Measurements from ENCODE around the gene ARHGEF39.

ARHGEF39 gene

GRCh38 chr9:35696520-35697215, 31.7 kb upstream of the ARHGEF39 start:
- no CpG with 5 or more reads among the region's 9 CpGs for WGBS (ENCODE audit: extremely low coverage, insufficient coverage, low lambda C conversion rate)
- Histone ChIP-seq H3K4me2 (ENCODE audit: low read length) (no peak overlapping the region), H3K9ac (ENCODE audit: low read length) (no peak overlapping the region), H3K79me1 (ENCODE audit: low read length) (no peaks in the 10 kb centered on the region), H3K4me1 (ENCODE audit: control insufficient read depth, low read depth, low read length) (no peaks in the 10 kb centered on the region), H2BK120ac (ENCODE audit: low read depth, low read length) (no peak overlapping the region), H3K18ac (ENCODE audit: low read length) (no peak overlapping the region), H3K56ac (ENCODE audit: low read length) (no peak overlapping the region), H3K23ac (ENCODE audit: low read length) (no peak overlapping the region), H3K27ac (ENCODE audit: low read depth, low read length) (no peak overlapping the region), H3K4ac (ENCODE audit: low read depth, low read length) (no peak overlapping the region), H3K4me3 (ENCODE audit: low read length) (no peak overlapping the region), H2AK5ac (ENCODE audit: low read length) (no peak overlapping the region), H2BK15ac (replicated peaks; ENCODE audit: low read depth) (no peak overlapping the region), H4K8ac (ENCODE audit: low read depth, low read length) (no peak overlapping the region), H3K79me2 (ENCODE audit: control insufficient read depth, insufficient read depth, low read length) (no peaks in the 10 kb centered on the region), H4K5ac (ENCODE audit: low read length) (no peak overlapping the region), H3K27me3 (ENCODE audit: insufficient read depth, low read length, poor library complexity) (no peaks in the 10 kb centered on the region), H2BK5ac (ENCODE audit: low read length) (no peak overlapping the region), H3K36me3 (ENCODE audit: control insufficient read depth, insufficient read depth, low read length) (peaks cover 27% of the 10 kb centered on the region)
- DNase-seq, result peak; percentile 72

- WGBS (ENCODE audit: extremely low coverage, insufficient coverage, low lambda C conversion rate), result no CpG with 5 or more reads among the region's 3 CpGs
- no peak for DNase-seq
- no peak overlapping the region for H3K23ac ChIP-seq (ENCODE audit: low read length)
- no peak overlapping the region for H2BK120ac ChIP-seq (ENCODE audit: low read depth, low read length)
- no peaks in the 10 kb centered on the region for H3K4me1 ChIP-seq (ENCODE audit: control insufficient read depth, low read depth, low read length)
- no peak overlapping the region for H3K9ac ChIP-seq (ENCODE audit: low read length)
- no peak overlapping the region for H4K5ac ChIP-seq (ENCODE audit: low read length)
- H4K8ac ChIP-seq (ENCODE audit: low read depth, low read length), result no peak overlapping the region
- no peak overlapping the region for H2AK5ac ChIP-seq (ENCODE audit: low read length)
- H3K27me3 ChIP-seq (ENCODE audit: insufficient read depth, low read length, poor library complexity), result no peaks in the 10 kb centered on the region
- no peak overlapping the region for H3K4ac ChIP-seq (ENCODE audit: low read depth, low read length)
- no peak overlapping the region for H3K18ac ChIP-seq (ENCODE audit: low read length)
- peaks cover 24% of the 10 kb centered on the region for H3K36me3 ChIP-seq (ENCODE audit: control insufficient read depth, insufficient read depth, low read length)
- H3K27ac ChIP-seq (ENCODE audit: low read depth, low read length), result no peak overlapping the region
- H3K4me3 ChIP-seq (ENCODE audit: low read length), result no peak overlapping the region
- H3K56ac ChIP-seq (ENCODE audit: low read length), result no peak overlapping the region
- no peak overlapping the region for H3K4me2 ChIP-seq (ENCODE audit: low read length)
- H3K79me1 ChIP-seq (ENCODE audit: low read length), result no peaks in the 10 kb centered on the region
- no peaks in the 10 kb centered on the region for H3K79me2 ChIP-seq (ENCODE audit: control insufficient read depth, insufficient read depth, low read length)
- H2BK5ac ChIP-seq (ENCODE audit: low read length), result no peak overlapping the region
- no peak overlapping the region for H2BK15ac ChIP-seq (replicated peaks; ENCODE audit: low read depth)
These were observed 31.0 kb upstream of the ARHGEF39 start for GRCh38 chr9:35695943-35696401.

- Histone ChIP-seq H3K4me2 (ENCODE audit: low read length) (no peak overlapping the region), H3K4ac (ENCODE audit: low read depth, low read length) (no peak overlapping the region), H3K27me3 (ENCODE audit: insufficient read depth, low read length, poor library complexity) (no peaks in the 10 kb centered on the region), H3K18ac (ENCODE audit: low read length) (no peak overlapping the region), H3K56ac (ENCODE audit: low read length) (peak overlapping the region; percentile 93), H4K8ac (ENCODE audit: low read depth, low read length) (no peak overlapping the region), H2BK120ac (ENCODE audit: low read depth, low read length) (no peak overlapping the region), H3K23ac (ENCODE audit: low read length) (no peak overlapping the region), H2BK5ac (ENCODE audit: low read length) (no peak overlapping the region), H2BK15ac (replicated peaks; ENCODE audit: low read depth) (no peak overlapping the region), H4K5ac (ENCODE audit: low read length) (no peak overlapping the region), H3K4me3 (ENCODE audit: low read length) (no peak overlapping the region), H3K36me3 (ENCODE audit: control insufficient read depth, insufficient read depth, low read length) (peaks cover 3% of the 10 kb centered on the region), H3K27ac (ENCODE audit: low read depth, low read length) (no peak overlapping the region), H2AK5ac (ENCODE audit: low read length) (no peak overlapping the region), H3K9ac (ENCODE audit: low read length) (no peak overlapping the region), H3K79me1 (ENCODE audit: low read length) (peaks cover 22% of the 10 kb centered on the region), H3K79me2 (ENCODE audit: control insufficient read depth, insufficient read depth, low read length) (peaks cover 23% of the 10 kb centered on the region), H3K4me1 (ENCODE audit: control insufficient read depth, low read depth, low read length) (peaks cover 10% of the 10 kb centered on the region)
- no CpG with 5 or more reads among the region's 13 CpGs for WGBS (ENCODE audit: extremely low coverage, insufficient coverage, low lambda C conversion rate)
- DNase-seq, result peak; percentile 55
These were observed 26.8 kb upstream of the ARHGEF39 start for GRCh38 chr9:35691757-35692301.

GRCh38 chr9:35691334-35691650, 26.3 kb upstream of the ARHGEF39 start:
- H2BK15ac ChIP-seq (replicated peaks; ENCODE audit: low read depth), result no peak overlapping the region
- H3K4ac ChIP-seq (ENCODE audit: low read depth, low read length), result no peak overlapping the region
- no peak overlapping the region for H3K18ac ChIP-seq (ENCODE audit: low read length)
- peak overlapping the region; percentile 54 for H2BK5ac ChIP-seq (ENCODE audit: low read length)
- H2AK5ac ChIP-seq (ENCODE audit: low read length), result no peak overlapping the region
- peak overlapping the region; percentile 95 for H3K27ac ChIP-seq (ENCODE audit: low read depth, low read length)
- H3K56ac ChIP-seq (ENCODE audit: low read length), result peak overlapping the region; percentile 93
- no peak overlapping the region for H4K5ac ChIP-seq (ENCODE audit: low read length)
- H3K4me2 ChIP-seq (ENCODE audit: low read length), result peak overlapping the region; percentile 79
- peaks cover 23% of the 10 kb centered on the region for H3K79me2 ChIP-seq (ENCODE audit: control insufficient read depth, insufficient read depth, low read length)
- H4K8ac ChIP-seq (ENCODE audit: low read depth, low read length), result no peak overlapping the region
- peaks cover 10% of the 10 kb centered on the region for H3K4me1 ChIP-seq (ENCODE audit: control insufficient read depth, low read depth, low read length)
- no peak overlapping the region for H2BK120ac ChIP-seq (ENCODE audit: low read depth, low read length)
- peak overlapping the region; percentile 41 for H3K4me3 ChIP-seq (ENCODE audit: low read length)
- WGBS (ENCODE audit: extremely low coverage, insufficient coverage, low lambda C conversion rate), result no CpG with 5 or more reads among the region's 10 CpGs
- H3K36me3 ChIP-seq (ENCODE audit: control insufficient read depth, insufficient read depth, low read length), result peaks cover 1% of the 10 kb centered on the region
- peak overlapping the region; percentile 85 for H3K9ac ChIP-seq (ENCODE audit: low read length)
- peaks cover 26% of the 10 kb centered on the region for H3K79me1 ChIP-seq (ENCODE audit: low read length)
- peak; percentile 72 for DNase-seq
- no peak overlapping the region for H3K23ac ChIP-seq (ENCODE audit: low read length)
- H3K27me3 ChIP-seq (ENCODE audit: insufficient read depth, low read length, poor library complexity), result no peaks in the 10 kb centered on the region

GRCh38 chr9:35690614-35691333, 25.8 kb upstream of the ARHGEF39 start:
- H3K79me2 ChIP-seq (ENCODE audit: control insufficient read depth, insufficient read depth, low read length), result peaks cover 23% of the 10 kb centered on the region
- H3K23ac ChIP-seq (ENCODE audit: low read length), result peak overlapping the region; percentile 45
- H3K4me1 ChIP-seq (ENCODE audit: control insufficient read depth, low read depth, low read length), result peaks cover 10% of the 10 kb centered on the region
- H2BK5ac ChIP-seq (ENCODE audit: low read length), result peak overlapping the region; percentile 69
- no peak overlapping the region for H4K5ac ChIP-seq (ENCODE audit: low read length)
- H3K4me2 ChIP-seq (ENCODE audit: low read length), result peak overlapping the region; percentile 86
- H4K8ac ChIP-seq (ENCODE audit: low read depth, low read length), result peak overlapping the region; percentile 69
- WGBS (ENCODE audit: extremely low coverage, insufficient coverage, low lambda C conversion rate), result no CpG with 5 or more reads among the region's 61 CpGs
- H3K36me3 ChIP-seq (ENCODE audit: control insufficient read depth, insufficient read depth, low read length), result no peaks in the 10 kb centered on the region
- peak overlapping the region; percentile 95 for H3K27ac ChIP-seq (ENCODE audit: low read depth, low read length)
- H3K79me1 ChIP-seq (ENCODE audit: low read length), result peaks cover 28% of the 10 kb centered on the region
- peak overlapping the region; percentile 64 for H3K4ac ChIP-seq (ENCODE audit: low read depth, low read length)
- H3K18ac ChIP-seq (ENCODE audit: low read length), result peak overlapping the region; percentile 91
- H2AK5ac ChIP-seq (ENCODE audit: low read length), result no peak overlapping the region
- peak overlapping the region; percentile 73 for H3K4me3 ChIP-seq (ENCODE audit: low read length)
- DNase-seq, result peak; percentile 85
- peak overlapping the region; percentile 94 for H2BK120ac ChIP-seq (ENCODE audit: low read depth, low read length)
- peak overlapping the region; percentile 93 for H3K56ac ChIP-seq (ENCODE audit: low read length)
- H3K27me3 ChIP-seq (ENCODE audit: insufficient read depth, low read length, poor library complexity), result no peaks in the 10 kb centered on the region
- no peak overlapping the region for H2BK15ac ChIP-seq (replicated peaks; ENCODE audit: low read depth)
- peak overlapping the region; percentile 99 for H3K9ac ChIP-seq (ENCODE audit: low read length)
